Measurements from ENCODE around the gene MT1B. TPM values are rescaled to one million over a fixed set of nuclear protein-coding genes. Genes with fewer than 3 reads are reported as not detected.

Gene MT1B
- total RNA-seq (1 to 10 TPM in 1 of 2 donors, not detected in 1; 1.5 TPM), polyA plus RNA-seq (1 to 10 TPM in 1 of 2 donors, not detected in 1; 1.2 TPM)

- H3K4me1 ChIP-seq (ENCODE audit: control insufficient read depth in 4 of 4, insufficient read depth in 4 of 4, low read length in 3 of 4) = peaks cover 5 to 17% (median 11%) of the 10 kb centered on the region in 4 donors
- TF ChIP-seq JUND (IDR thresholded peaks at IDR 0.05) = no peak
- no peak for TF ChIP-seq EGR1 (IDR thresholded peaks at IDR 0.05; ENCODE audit: low read depth in 2 of 2)
- no peak for TF ChIP-seq FOXA2 (IDR thresholded peaks at IDR 0.05)
- no peak for TF ChIP-seq ZBTB33 (IDR thresholded peaks at IDR 0.05)
- TF ChIP-seq HNF4G (IDR thresholded peaks at IDR 0.05) = no peak
- no peak for TF ChIP-seq YY1 (IDR thresholded peaks at IDR 0.05)
- no peak for TF ChIP-seq RXRA (IDR thresholded peaks at IDR 0.05)
- TF ChIP-seq TAF1 (conservative IDR thresholded peaks at IDR 0.05) = no peak
- TF ChIP-seq, protein P1, sequence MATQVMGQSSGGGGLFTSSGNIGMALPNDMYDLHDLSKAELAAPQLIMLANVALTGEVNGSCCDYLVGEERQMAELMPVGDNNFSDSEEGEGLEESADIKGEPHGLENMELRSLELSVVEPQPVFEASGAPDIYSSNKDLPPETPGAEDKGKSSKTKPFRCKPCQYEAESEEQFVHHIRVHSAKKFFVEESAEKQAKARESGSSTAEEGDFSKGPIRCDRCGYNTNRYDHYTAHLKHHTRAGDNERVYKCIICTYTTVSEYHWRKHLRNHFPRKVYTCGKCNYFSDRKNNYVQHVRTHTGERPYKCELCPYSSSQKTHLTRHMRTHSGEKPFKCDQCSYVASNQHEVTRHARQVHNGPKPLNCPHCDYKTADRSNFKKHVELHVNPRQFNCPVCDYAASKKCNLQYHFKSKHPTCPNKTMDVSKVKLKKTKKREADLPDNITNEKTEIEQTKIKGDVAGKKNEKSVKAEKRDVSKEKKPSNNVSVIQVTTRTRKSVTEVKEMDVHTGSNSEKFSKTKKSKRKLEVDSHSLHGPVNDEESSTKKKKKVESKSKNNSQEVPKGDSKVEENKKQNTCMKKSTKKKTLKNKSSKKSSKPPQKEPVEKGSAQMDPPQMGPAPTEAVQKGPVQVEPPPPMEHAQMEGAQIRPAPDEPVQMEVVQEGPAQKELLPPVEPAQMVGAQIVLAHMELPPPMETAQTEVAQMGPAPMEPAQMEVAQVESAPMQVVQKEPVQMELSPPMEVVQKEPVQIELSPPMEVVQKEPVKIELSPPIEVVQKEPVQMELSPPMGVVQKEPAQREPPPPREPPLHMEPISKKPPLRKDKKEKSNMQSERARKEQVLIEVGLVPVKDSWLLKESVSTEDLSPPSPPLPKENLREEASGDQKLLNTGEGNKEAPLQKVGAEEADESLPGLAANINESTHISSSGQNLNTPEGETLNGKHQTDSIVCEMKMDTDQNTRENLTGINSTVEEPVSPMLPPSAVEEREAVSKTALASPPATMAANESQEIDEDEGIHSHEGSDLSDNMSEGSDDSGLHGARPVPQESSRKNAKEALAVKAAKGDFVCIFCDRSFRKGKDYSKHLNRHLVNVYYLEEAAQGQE (IDR thresholded peaks at IDR 0.05) = no peak
- TF ChIP-seq NR2F2 (IDR thresholded peaks at IDR 0.05) = no peak
- TF ChIP-seq RAD21 (IDR thresholded peaks at IDR 0.05) = no peak
- no peak for TF ChIP-seq SP1 (IDR thresholded peaks at IDR 0.05)
- no peak for TF ChIP-seq FOXA1 (IDR thresholded peaks at IDR 0.05)
- TF ChIP-seq, protein P2, sequence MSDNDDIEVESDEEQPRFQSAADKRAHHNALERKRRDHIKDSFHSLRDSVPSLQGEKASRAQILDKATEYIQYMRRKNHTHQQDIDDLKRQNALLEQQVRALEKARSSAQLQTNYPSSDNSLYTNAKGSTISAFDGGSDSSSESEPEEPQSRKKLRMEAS (IDR thresholded peaks at IDR 0.05) = no peak
- TF ChIP-seq, protein P3, sequence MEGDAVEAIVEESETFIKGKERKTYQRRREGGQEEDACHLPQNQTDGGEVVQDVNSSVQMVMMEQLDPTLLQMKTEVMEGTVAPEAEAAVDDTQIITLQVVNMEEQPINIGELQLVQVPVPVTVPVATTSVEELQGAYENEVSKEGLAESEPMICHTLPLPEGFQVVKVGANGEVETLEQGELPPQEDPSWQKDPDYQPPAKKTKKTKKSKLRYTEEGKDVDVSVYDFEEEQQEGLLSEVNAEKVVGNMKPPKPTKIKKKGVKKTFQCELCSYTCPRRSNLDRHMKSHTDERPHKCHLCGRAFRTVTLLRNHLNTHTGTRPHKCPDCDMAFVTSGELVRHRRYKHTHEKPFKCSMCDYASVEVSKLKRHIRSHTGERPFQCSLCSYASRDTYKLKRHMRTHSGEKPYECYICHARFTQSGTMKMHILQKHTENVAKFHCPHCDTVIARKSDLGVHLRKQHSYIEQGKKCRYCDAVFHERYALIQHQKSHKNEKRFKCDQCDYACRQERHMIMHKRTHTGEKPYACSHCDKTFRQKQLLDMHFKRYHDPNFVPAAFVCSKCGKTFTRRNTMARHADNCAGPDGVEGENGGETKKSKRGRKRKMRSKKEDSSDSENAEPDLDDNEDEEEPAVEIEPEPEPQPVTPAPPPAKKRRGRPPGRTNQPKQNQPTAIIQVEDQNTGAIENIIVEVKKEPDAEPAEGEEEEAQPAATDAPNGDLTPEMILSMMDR (IDR thresholded peaks at IDR 0.05; ENCODE audit: low read depth, low read length, missing input control) = no peak
- TF ChIP-seq HNF4A (conservative IDR thresholded peaks at IDR 0.05) = no peak
- no peaks in the 10 kb centered on the region for H3K27me3 ChIP-seq (ENCODE audit: control insufficient read depth in 4 of 4, insufficient read depth in 4 of 4, low read length in 3 of 4)
- H3K36me3 ChIP-seq (ENCODE audit: control insufficient read depth in 4 of 4, insufficient read depth in 3 of 4, low read depth in 1 of 4, low read length in 3 of 4) = no peaks in the 10 kb centered on the region
- H3K9ac ChIP-seq (ENCODE audit: low read depth in 1 of 2, low read length in 2 of 2) = no peak within 1 kb of the TSS
- DNase-seq (ENCODE audit: low spot score) = no peak
- H3K9me3 ChIP-seq (ENCODE audit: control insufficient read depth in 4 of 4, low read length in 3 of 4) = no peaks in the 10 kb centered on the region
- no peak within 1 kb of the TSS for H3K27ac ChIP-seq (ENCODE audit: low read depth in 1 of 2, low read length in 2 of 2)
- no peak within 1 kb of the TSS for H3K4me3 ChIP-seq (ENCODE audit: low read depth in 1 of 3, low read length in 3 of 3)
- 82% methylated on average over 7 of the region's 7 CpGs for WGBS
Observed at GRCh38 chr16:56651586-56651985, at the start of gene MT1B. Gene MT1B, plus strand, starts transcription at chr16:56651886. Its CDS starts 68 bp downstream, at chr16:56651954.

GRCh38 chr16:56603589-56603988 lies 48.1 kb upstream of the MT1B start:
- Histone ChIP-seq H3K9me3 (ENCODE audit: control insufficient read depth in 4 of 4, low read length in 3 of 4) (no peaks in the 10 kb centered on the region), H3K4me3 (ENCODE audit: low read depth in 1 of 3, low read length in 3 of 3) (no peak overlapping the region), H3K36me3 (ENCODE audit: control insufficient read depth in 4 of 4, insufficient read depth in 3 of 4, low read depth in 1 of 4, low read length in 3 of 4) (no peaks in the 10 kb centered on the region), H3K9ac (ENCODE audit: low read depth in 1 of 2, low read length in 2 of 2) (no peak overlapping the region), H3K4me1 (ENCODE audit: control insufficient read depth in 4 of 4, insufficient read depth in 4 of 4, low read length in 3 of 4) (peaks cover 4 to 27% (median 8%) of the 10 kb centered on the region in 4 donors), H3K27ac (ENCODE audit: low read depth in 1 of 2, low read length in 2 of 2) (no peak overlapping the region), H3K27me3 (ENCODE audit: control insufficient read depth in 4 of 4, insufficient read depth in 4 of 4, low read length in 3 of 4) (no peaks in the 10 kb centered on the region)
- TF ChIP-seq RAD21 (IDR thresholded peaks at IDR 0.05) = peak; percentile 84 to 86
- no peak for TF ChIP-seq GABPA (IDR thresholded peaks at IDR 0.05 in 1 of 2, conservative IDR thresholded peaks at IDR 0.05 in 1 of 2)
- TF ChIP-seq, protein P3 (IDR thresholded peaks at IDR 0.05; ENCODE audit: low read depth, low read length, missing input control) = peak; percentile 59
- no peak for TF ChIP-seq TAF1 (conservative IDR thresholded peaks at IDR 0.05)
- TF ChIP-seq FOXA1 (IDR thresholded peaks at IDR 0.05) = no peak
- TF ChIP-seq HNF4G (IDR thresholded peaks at IDR 0.05) = no peak
- no peak for TF ChIP-seq EGR1 (IDR thresholded peaks at IDR 0.05; ENCODE audit: low read depth in 2 of 2)
- TF ChIP-seq RXRA (IDR thresholded peaks at IDR 0.05) = peak in 1 of 2 donors; percentile 30
- TF ChIP-seq NR2F2 (IDR thresholded peaks at IDR 0.05) = no peak
- TF ChIP-seq, protein P1 (IDR thresholded peaks at IDR 0.05) = no peak
- WGBS = 46% methylated on average over 4 of the region's 4 CpGs
- DNase-seq (ENCODE audit: low spot score) = no peak

Measured in liver (tissue), 9 donors.